PC-9 (cell line): Measurements from ENCODE around the gene HIRA.

Source experiments
- CTCF ChIP-seq: fragments of 200-600 bp; sonication (generic); conservative IDR thresholded peaks from 2 replicates; pipeline ENCODE4 v1.6.1; 2017; ENCODE audit warnings: mixed run types, antibody characterized with exemption, mild to moderate bottlenecking, moderate library complexity
- EZH2 ChIP-seq: fragments of 200-600 bp; sonication (generic); IDR thresholded peaks from 2 replicates; pipeline ENCODE4 v1.8.0; 2017; ENCODE audit warnings: antibody characterized with exemption, low read depth

GRCh38 chr22:19398206-19398605 is 33.3 kb downstream of the HIRA start:
- TF ChIP-seq CTCF (no peak), EZH2 (no peak)
